Measurements from ENCODE around the gene NDUFS2. TPM values are rescaled to one million over a fixed set of nuclear protein-coding genes. Genes with fewer than 3 reads are reported as not detected.

NDUFS2 gene
- polyA plus RNA-seq, 1 experiment = 129 TPM

- no peak for DNase-seq (ENCODE audit: low read depth)
- Histone ChIP-seq H3K4me3 (ENCODE audit: low read depth, low read length) (peak overlapping the region; percentile 63), H3K27me3 (ENCODE audit: control insufficient read depth, insufficient read depth, low read length) (no peaks in the 10 kb centered on the region), H3K36me3 (ENCODE audit: control insufficient read depth, insufficient read depth, low read length) (peaks cover 6% of the 10 kb centered on the region)
- no peak for TF ChIP-seq CTCF (IDR thresholded peaks at IDR 0.05; ENCODE audit: insufficient read depth, low read depth, low read length)
- POLR2A ChIA-PET = interaction anchor here (0.8 kb wide), 1 partner anchor 79 kb away, joined by 3 read pairs; no protein-coding TSS in a partner anchor
- CTCF ChIA-PET = interaction anchor here (0.5 to 10.0 kb wide), 31 partner anchors 9 to 211 kb away, joined by 3 to 159 read pairs (median 5); partner anchors contain the start of genes FCER1G, NDUFS2, NR1I3 and PPOX
Observed at GRCh38 chr1:161226320-161226711, 24.1 kb downstream of the NDUFS2 start.

DNA sequence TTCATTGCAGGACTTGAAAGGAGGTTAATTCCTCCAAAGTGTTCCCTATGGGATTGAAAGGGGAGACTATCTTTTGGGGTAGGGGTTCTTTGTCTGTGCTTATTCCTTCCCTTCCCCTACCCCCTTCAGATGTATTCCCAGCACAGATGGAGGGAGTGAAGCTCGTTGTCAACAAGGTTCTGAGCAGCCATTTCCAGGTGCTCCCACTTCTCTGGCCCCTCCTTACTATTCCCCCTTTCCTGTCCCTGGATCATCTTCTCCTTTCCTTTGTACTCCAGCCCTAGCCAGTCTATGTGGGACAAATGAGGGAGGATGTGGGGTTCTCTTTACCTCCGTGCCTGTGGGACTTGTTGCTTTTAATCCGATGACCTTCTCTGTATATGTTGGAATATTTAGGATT lies 24.6 kb downstream of the NDUFS2 start:
- no peak for DNase-seq (ENCODE audit: low read depth)
- CTCF ChIA-PET = interaction anchor here (0.7 to 10.0 kb wide), 26 partner anchors 9 to 210 kb away, joined by 3 to 159 read pairs (median 6); partner anchors contain the start of genes FCER1G, NDUFS2, NR1I3 and PPOX
- Histone ChIP-seq H3K36me3 (ENCODE audit: control insufficient read depth, insufficient read depth, low read length) (peaks cover 6% of the 10 kb centered on the region), H3K27me3 (ENCODE audit: control insufficient read depth, insufficient read depth, low read length) (no peaks in the 10 kb centered on the region), H3K4me3 (ENCODE audit: low read depth, low read length) (peak overlapping the region; percentile 63)
- no peak for TF ChIP-seq CTCF (IDR thresholded peaks at IDR 0.05; ENCODE audit: insufficient read depth, low read depth, low read length)
- POLR2A ChIA-PET = no interaction called here

- Histone ChIP-seq H3K36me3 (ENCODE audit: control insufficient read depth, insufficient read depth, low read length) (peaks cover 6% of the 10 kb centered on the region), H3K4me3 (ENCODE audit: low read depth, low read length) (no peak overlapping the region), H3K27me3 (ENCODE audit: control insufficient read depth, insufficient read depth, low read length) (no peaks in the 10 kb centered on the region)
- DNase-seq (ENCODE audit: low read depth) = no peak
- POLR2A ChIA-PET = no interaction called here
- CTCF ChIA-PET = interaction anchor here (0.6 to 10.0 kb wide), 32 partner anchors 8 to 210 kb away, joined by 3 to 159 read pairs (median 5); partner anchors contain the start of genes FCER1G, NDUFS2, NR1I3 and PPOX
- TF ChIP-seq CTCF (IDR thresholded peaks at IDR 0.05; ENCODE audit: insufficient read depth, low read depth, low read length) = peak; percentile 81
Observed at GRCh38 chr1:161227196-161227871, 25.2 kb downstream of the NDUFS2 start.

DNA sequence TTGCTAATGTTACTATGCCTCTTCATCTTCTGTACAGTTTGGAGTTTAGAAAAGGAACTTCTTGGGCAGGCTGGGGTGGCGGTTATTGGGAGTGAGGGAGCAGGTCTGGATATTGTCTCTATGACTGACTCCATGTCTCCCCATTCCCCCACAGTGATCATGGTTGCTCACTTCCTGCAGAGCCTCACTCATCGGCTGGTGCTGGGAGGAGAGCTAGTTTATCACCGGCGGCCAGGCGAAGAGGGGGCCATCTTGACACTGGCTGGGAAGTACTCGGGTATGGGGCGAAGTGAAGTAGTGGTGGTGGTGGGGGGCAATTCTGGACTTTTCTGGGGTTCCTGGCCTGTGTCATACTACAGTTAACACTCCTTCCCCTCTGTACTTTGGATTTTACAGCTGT lies 25.9 kb downstream of the NDUFS2 start:
- Histone ChIP-seq H3K27me3 (ENCODE audit: control insufficient read depth, insufficient read depth, low read length) (no peaks in the 10 kb centered on the region), H3K4me3 (ENCODE audit: low read depth, low read length) (no peak overlapping the region), H3K36me3 (ENCODE audit: control insufficient read depth, insufficient read depth, low read length) (peaks cover 6% of the 10 kb centered on the region)
- TF ChIP-seq CTCF (IDR thresholded peaks at IDR 0.05; ENCODE audit: insufficient read depth, low read depth, low read length) = no peak
- DNase-seq (ENCODE audit: low read depth) = no peak
- POLR2A ChIA-PET = no interaction called here
- CTCF ChIA-PET = interaction anchor here (0.6 to 10.0 kb wide), 21 partner anchors 8 to 153 kb away, joined by 3 to 159 read pairs (median 4); partner anchors contain the start of genes FCER1G, NDUFS2, NR1I3 and PCP4L1

DNA sequence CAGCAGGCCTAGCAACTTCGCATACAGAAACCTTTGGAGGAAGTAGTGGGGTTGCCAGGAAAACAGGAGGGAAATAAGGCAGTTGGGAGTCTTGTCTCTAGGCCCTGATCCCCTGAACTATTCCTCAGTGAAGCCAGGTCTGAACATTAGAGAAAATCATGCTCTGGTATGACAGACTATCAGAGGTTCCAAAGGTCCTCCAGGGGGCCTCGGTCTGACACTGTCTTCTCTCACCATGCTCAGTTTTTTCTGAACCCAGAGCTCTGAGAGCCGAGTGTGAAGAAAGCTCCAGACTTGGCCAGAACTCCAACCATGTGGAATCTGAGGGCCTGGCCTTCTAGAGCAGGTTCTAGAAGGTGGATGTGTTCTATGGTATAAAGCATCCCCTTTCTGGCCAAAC lies 27.7 kb downstream of the NDUFS2 start:
- POLR2A ChIA-PET = no interaction called here
- no peak for DNase-seq (ENCODE audit: low read depth)
- TF ChIP-seq CTCF (IDR thresholded peaks at IDR 0.05; ENCODE audit: insufficient read depth, low read depth, low read length) = no peak
- H3K36me3 ChIP-seq (ENCODE audit: control insufficient read depth, insufficient read depth, low read length) = peaks cover 6% of the 10 kb centered on the region
- H3K4me3 ChIP-seq (ENCODE audit: low read depth, low read length) = no peak overlapping the region
- CTCF ChIA-PET = interaction anchor here (0.9 to 10.0 kb wide), 13 partner anchors 9 to 151 kb away, joined by 3 to 159 read pairs (median 6); partner anchors contain the start of genes FCER1G, NDUFS2 and NR1I3
- H3K27me3 ChIP-seq (ENCODE audit: control insufficient read depth, insufficient read depth, low read length) = no peaks in the 10 kb centered on the region
